IPS-NIHi7 (cell line): ENCODE data around the gene C1orf21.
A peak's percentile ranks its signal among the peaks of the same experiment; 100 is the strongest.

Experiments
- DNase-seq: peaks from one replicate; pipeline ENCODE4 v3.0.0; 2012; ENCODE audit warnings: mixed read lengths; ENCODE audit errors: extremely low spot score

C1orf21 gene

DNA sequence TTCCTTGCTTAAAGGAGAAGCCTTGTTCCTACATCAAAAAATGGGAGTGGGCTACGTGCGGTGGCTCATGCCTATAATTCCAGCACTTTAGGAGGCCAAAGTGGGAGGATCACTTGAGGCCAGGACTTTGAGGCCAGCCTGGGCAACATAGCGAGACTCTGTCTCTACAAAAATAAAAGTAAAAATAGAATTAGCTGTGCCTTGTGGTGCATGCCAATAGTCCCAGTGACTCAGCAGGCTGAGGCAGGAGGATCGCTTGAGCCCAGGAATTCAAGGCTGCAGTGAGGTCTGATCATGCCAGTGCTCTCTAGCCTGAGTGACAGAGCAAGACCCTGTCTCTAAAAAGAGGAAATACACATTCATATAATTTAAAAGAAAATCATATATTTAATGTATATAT, 127.1 kb downstream of the C1orf21 start:
- DNase-seq: no peak

DNA sequence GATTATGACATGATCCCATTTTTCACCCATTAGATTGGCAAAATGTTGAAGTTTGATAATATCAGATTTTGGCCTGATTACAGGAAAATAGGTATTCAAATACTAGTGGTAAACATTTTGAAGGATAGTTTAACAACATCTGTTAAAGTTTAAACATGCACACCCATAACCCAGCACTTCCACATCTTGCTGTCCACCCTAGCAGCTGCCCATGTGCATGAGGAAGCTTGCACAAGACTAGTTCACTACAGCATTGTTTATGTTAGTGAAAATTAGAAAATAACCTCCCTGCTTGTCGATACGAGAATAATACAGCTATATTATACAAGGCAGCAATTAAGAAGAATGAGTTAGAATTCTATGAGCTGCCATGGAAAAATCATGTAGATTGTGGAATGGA, 127.6 kb downstream of the C1orf21 start:
- no peak for DNase-seq

DNA sequence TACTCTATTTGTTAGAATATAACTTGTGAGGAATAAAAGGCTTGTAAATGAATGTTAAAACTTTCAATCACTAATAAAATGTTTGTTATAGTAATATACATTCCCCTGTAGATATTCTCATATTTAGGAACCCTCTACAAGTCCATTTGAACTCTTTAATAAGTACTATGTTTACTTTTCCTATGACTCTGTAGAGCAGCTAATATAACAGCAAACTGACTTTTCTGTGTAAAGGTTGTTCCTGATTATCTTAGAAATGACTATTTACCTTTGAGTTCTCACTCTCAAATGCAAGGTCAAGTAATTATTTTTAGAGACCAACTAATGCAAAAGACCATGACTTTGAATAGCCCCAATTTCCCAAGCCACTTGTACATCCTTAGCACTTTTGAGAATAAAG, 130.3 kb downstream of the C1orf21 start:
- DNase-seq: no peak

DNA sequence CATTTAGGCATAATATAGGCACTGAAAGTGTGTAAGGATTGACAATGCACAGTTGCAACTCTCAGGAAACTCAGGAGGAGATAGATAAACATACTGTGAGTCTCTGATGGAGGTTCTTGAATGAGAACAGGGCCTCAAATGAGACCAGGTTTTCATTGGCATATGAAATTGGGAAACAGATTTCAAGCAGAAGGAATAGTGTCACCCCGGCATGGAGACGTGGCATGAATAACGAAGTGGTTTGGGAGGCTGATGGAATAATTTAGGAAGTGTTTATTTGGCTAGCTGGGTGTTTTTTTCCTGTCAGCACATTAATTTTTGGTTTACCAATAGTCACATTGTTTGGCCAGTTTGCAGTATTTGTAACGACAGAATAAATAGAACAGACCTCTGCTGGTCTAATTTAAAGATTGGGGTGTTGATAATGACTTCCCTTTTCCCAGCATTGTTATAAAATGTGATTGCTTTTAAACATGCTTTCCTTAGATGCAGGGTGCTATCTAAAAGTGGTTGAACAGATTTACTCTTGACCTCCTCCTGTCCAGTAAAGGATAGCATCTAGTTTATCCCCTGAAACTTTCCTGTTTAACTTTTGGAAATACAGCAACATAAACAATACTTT, 132.0 kb downstream of the C1orf21 start:
- DNase-seq: no peak

DNA sequence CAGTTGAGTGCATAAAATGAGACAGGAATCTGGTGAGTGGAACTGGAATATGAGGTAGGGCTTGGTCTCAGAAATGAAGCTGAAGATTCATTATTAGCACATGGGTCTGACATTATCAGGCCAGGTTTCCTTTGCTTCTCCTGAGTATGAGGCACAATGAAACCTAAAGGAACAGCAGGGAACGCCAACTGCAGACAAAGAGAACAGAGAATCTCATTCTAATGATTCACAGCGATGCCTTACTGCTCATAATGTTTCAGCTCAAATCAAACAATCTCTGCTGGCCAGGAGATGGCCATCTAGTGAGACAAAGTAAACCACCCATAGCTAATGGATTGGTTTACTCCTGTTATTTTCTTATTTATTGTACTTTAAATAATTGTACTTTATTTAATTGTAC, 133.5 kb downstream of the C1orf21 start:
- peak; percentile 12 for DNase-seq

DNA sequence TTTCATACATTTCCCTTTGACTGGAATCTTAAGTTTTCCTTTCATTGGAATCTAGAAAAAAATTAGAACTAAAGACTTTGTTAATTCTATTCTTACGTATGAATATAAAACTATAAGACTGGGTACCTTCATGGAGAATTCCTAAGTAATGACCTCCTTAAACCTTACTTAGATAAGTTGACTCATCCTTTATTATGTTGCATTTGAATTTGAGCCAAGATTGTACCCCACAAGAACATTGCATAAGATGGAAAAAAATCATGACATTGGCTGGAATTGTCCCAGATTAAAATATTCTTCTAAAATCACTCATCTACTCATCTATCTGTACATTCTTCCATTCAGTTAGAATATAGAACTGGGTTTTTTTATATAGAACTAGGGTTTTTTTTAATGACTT, 137.4 kb downstream of the C1orf21 start:
- no peak for DNase-seq

DNA sequence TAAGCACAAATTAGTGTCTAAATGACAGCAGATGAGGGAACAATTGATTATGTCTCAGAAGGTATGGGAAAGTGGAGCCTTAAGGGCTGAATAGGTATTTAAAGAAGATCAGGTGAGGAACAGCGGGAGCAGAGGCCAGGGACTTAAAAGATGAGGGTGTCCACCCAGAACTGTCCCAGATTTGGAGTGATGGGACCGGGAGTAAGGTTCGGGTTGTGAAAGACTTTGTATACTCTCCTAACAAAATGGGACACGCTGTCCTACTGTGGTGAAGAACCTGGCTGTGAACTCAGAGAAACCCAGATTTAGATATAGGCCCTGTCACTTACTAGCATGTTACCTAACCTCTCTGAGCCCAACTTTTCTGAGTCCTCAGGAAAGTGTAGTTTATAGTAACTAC, 140.6 kb downstream of the C1orf21 start:
- DNase-seq: no peak

DNA sequence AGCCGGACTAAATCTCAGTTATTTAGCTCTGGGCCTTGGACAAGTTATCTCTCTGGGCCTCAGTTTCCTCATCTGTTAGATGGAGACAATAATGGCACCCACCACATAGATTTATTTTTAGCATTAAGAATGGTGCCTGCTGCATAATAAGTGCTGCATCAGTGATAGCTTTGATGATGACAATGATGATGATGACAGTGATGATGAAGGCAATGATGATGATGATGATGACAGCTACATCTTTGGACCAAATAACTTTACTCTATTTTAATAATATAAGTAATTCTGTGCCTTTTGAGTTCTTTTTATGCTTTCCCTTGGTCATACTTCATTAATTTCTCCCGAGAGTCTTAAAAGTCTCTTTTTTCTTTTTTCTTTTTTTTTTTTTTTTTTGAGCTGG, 143.4 kb downstream of the C1orf21 start:
- no peak for DNase-seq

DNA sequence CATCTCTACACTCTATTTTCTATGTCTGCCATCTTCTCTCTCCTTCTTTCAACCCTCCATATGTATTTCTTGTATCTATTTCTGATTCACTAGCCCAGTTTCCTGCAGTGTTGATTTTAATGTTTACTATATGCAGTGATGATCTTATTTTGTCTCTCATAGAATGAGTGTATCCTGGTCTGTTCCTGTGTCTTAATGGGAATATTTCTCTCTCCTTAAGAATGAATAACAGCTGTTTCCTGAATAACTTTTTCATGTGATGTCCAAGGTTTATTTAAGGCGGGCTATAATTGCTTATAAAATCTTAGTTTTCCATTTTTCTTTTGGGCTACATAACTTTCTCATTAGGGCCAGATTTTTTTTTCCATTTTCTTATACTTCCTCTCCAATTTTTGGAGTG, 144.5 kb downstream of the C1orf21 start:
- DNase-seq: no peak

DNA sequence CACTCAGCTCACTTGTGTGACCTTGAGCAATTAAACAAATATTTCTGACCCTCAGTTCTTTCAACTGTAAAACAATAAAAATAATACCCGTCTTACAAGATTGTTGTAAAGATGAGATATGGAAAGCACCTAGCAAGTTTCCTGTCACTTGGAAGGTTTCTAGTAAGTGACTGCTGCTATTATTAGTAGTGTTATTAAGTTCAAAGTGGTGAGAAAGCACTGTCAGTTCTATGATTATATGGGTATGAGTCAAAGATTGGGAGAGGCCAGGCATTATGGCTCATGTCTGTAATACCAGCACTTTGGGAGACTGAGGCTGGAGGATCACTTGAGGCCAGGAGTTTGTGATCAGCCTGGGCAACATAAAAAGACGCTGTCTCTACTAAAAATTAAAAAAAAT, 145.4 kb downstream of the C1orf21 start:
- DNase-seq: no peak

DNA sequence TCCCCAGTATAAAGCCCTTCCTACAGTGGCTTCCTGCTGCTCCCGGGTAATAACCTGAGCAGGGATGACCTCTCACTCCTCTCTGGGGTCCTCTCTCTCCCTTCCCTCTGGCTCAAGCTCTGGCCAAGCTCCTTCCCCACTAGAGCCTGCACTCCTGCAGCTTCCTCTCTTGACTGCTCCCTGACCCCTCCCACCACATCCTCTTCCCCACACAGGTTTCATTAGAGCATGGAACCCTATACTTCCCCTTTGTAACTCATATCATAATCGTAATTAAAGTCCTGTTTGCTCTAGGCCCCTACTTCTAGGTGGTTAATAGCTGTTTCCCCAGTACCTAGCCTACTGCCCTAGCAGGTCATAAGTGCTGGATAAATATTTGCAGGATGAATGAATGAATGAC, 146.2 kb downstream of the C1orf21 start:
- DNase-seq: no peak

DNA sequence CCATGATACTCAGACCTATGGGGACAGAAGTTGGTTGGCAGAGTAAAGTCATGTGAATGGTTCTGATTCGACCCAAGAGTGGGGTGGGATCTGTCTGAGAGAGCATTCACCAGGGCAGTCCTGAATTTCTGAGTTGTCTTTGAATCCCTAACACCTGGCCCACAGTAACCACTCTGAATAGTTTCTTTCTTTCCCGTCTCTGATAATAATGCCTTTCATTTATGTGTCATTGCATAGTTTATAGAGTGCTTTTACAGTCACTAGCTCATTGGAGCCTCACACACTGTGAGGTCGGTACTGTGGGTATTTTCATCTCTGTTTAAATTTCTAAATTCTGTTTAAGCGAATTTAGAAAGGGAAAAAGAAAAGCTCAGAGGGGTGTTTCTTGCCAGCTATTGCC, 147.1 kb downstream of the C1orf21 start:
- no peak for DNase-seq

DNA sequence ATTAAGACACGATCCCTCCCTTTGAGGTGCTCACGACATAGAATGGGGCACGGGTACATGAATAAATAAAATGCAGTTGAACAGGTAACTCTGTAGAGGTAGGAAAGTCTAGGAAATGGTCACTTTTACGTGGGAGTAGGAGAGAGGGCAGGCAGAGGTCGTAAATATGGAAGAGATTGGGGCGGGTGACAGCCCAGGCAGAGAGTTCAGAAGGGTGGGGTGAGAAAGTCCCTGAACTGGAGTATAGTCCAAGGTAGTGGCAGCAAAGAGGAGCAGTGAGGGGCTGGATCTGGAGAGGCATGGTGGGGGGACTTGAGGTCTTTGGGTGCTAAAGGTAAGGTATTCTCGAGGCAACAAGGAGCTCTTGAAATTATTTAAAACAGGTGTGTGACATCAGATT, 147.9 kb downstream of the C1orf21 start:
- DNase-seq: no peak

DNA sequence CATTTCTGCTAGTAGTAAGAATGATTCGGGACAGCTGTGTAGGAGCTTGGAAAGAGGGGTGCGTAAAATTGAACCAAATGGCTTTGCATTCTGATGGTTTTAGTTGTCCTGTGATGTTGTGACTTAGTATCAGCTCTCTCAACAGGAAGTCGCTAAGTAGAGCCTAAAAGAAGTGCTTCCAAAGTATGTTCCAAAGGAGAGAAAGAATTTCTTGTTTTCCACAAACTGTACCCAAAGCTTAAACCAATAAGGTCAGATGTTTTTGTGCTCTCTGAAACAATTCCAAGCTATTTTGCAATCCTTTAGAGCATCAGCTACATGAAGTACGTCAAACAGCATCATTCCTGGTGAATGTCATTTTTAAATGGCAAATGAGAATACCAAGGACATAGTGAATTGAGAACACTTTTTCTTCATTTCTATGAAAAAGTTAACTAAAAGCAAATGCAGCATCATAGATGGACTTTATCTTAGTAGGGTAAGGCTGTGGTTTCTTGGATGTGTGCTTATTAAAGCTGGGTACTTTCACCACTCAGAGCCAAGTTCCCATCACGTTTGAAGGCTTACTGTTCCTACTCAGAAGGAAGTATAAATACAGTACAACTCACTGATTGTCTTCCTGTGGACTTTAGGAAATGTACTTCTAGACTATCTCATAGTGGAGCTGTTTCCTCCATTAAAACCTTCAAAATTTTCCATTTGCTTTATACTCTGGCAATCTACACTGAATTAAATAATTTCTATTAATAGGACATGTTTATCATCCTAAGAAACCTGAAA, 148.6 kb downstream of the C1orf21 start:
- no peak for DNase-seq

DNA sequence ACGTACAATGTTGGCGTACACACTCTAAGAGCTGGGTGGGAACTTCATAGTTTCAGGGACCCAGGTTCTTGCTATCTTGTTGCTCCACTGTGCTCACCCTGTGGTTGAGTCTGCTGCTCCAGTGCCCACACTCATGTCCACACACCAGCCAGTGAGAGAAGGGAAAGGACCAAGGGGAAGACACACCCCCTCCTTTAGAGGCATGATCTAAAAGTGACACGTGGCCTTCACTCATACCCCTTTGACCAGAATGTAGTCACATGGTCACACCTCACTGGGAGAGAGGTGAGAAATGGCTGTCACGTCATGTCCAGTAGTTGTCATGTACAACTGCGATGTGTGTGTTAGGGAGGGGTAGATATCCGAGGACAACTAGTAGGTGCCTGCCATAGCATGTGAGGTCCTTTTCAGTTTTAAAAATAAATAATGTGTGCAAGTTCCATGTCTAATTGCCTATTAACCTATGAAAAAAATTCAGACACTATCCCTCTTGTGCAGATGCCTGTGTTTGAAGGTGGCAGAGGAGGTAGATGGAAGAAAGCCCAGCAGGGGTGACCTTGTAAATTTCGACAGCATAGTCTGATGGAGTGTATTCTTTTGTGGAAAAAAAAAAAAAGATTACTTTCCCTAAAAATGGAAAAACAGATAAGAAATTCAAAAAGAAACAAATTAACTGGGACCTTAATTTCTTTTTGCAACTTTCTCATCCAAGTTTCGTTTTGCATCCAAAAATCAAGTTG, 149.6 kb downstream of the C1orf21 start:
- no peak for DNase-seq

DNA sequence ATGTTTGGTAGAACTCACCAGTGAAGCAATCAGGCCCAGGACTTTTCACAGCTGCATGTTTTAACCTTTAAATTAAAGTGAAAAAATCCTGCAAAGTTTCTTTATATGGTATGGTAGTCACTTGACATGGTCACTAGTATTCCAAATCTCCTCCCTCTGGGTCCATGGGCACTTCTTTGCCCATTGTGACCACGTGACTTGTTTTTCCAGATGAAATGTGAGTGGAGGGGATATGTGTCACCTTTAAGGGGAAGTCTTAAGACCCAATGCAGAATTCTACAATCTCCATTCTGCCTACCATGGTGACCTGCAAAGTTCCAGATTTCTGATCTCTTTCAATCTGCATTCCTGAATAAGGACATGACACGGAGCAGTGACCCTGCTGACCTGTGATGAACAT, 152.8 kb downstream of the C1orf21 start:
- no peak for DNase-seq

DNA sequence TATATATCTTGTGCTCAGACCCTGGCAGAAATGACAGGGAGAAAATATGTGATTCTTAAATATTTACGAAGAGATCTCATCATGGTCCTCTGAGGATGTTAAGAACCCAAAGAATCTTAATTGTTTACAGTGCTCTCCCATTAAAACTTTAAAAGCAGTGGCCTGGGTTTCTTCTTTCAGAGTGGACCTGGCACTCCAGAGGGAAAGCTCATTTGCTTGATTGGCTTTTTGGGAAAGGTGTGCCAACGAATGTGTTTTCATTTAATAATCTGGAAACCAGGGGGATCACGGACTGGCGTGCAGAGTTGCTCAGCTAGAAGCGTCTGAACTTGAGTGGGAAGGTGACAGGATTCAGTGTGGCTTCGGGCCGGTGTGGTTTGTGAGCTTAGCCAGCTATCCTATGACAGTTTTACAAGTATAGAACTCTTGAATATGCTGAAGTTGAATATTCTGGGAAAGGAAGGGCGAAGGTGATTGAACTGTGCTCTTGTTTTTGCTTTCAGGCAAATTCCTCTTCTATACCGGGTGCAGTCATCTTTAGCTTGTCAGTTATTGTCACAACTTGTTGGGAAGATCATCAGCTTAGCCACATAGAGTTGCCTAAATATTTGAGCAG, 154.8 kb downstream of the C1orf21 start:
- DNase-seq: no peak

DNA sequence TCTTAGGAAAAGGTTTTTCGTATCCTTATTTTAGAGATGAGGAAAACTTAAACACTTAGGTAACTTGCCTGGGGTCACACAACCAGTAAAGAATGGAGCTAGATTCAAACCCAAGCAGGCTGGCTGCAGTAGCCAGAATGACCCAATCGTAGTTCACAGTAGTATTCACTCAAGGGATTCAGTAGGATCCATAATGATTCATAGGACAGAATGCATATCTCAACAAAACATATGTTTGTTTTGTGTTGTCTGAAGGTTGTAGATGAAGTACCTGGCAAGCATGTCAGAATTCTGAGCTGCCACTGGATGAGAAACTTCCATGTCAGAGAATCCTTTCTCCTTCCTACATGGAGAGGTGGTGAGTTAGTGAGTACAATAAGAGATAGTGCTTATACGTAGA, 155.5 kb downstream of the C1orf21 start:
- no peak for DNase-seq

DNA sequence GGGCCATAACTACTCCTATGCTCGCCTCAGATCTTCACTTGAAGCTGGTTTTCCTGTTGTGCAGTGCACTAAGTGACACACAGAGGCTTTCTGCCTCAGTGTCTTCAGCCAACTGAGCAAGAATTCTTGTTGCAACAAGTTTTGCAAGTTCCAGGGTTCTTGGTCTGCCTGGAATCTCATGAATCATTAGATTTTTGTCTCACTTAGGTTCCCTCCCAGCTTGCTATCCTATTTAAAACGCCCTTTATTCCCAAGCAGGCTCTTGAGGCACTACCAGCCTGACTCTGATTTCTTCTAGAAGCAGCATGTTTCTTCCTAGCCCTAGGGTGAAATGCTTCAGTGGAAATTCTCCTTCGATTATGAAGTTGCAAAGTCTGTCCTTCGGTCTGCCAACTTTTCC, 158.8 kb downstream of the C1orf21 start:
- no peak for DNase-seq

DNA sequence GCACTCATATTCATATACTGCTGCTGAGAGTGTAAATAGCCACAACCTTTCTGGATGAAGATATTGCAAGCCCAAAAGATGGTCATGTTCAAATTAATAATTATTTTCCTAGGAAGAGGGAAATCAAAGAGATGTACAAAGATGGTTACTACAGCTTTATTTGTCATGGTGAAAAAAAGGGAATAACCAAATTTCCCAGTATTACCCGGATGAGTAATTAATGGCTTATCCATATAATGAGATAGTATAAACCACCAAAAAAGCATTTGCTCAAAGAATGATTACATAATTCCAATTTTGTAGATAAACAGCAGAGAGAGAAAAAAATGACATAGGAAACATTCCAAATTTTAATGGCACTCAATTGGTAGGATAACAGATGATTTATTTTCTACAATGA, 165.6 kb downstream of the C1orf21 start:
- no peak for DNase-seq

DNA sequence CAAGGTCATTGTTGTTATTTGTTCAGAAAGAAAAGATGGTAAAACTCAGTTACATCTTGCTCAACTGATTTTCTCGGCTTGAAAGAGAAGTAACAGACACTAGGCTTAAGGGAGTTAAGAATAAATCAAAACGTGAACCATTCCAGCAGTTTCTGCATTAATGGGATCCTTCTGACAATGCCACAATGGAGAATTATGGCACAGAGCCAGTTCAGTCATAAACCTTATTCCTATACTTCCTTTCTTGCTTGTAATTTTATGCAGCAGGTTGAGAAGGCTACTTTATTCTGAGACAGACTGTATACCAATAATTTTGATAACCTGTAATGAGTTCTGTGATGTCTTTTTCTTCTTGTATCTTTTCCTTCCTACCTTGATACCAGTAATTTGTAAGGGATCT, 167.0 kb downstream of the C1orf21 start:
- no peak for DNase-seq
